HPDE6-E6E7 (cell line): ENCODE measurements around the gene COL26A1.
"Not testable (repeated sequence)": the region's sequence is repeated elsewhere in the genome, so short reads cannot be mapped to it uniquely, and the experiment has no call there.

Experiments used
- DNase-seq: peaks from one replicate; pipeline ENCODE4 v3.0.0; 2011; ENCODE audit warnings: missing footprints; ENCODE audit errors: extremely low spot score

COL26A1 gene

GRCh38 chr7:101597941-101598340 lies 235.3 kb downstream of the COL26A1 start:
- DNase-seq: no peak

GRCh38 chr7:101598422-101598985 lies 235.8 kb downstream of the COL26A1 start:
- DNase-seq: no peak

GRCh38 chr7:101598986-101599771 lies 236.5 kb downstream of the COL26A1 start:
- DNase-seq: no peak

GRCh38 chr7:101599787-101600186 lies 237.1 kb downstream of the COL26A1 start:
- DNase-seq: no peak

GRCh38 chr7:101602082-101602481 lies 239.4 kb downstream of the COL26A1 start:
- no peak for DNase-seq

- peak; percentile 72 for DNase-seq
Observed at GRCh38 chr7:101602484-101603241, 240.0 kb downstream of the COL26A1 start.

GRCh38 chr7:101604331-101604933 lies 241.8 kb downstream of the COL26A1 start:
- no peak for DNase-seq

GRCh38 chr7:101604934-101605332 lies 242.3 kb downstream of the COL26A1 start:
- not testable (repeated sequence) for DNase-seq

- no peak for DNase-seq
Observed at GRCh38 chr7:101605611-101606497, 243.2 kb downstream of the COL26A1 start.

- no peak for DNase-seq
Observed at GRCh38 chr7:101606498-101606923, 243.8 kb downstream of the COL26A1 start.
